Measurements from ENCODE around the gene VPS37B. TPM values are rescaled to one million over a fixed set of nuclear protein-coding genes. Genes with fewer than 3 reads are reported as not detected.
A peak's percentile ranks its signal among the peaks of the same experiment; 100 is the strongest.

Gene VPS37B
- total RNA-seq, 1 donor from 2014 or later: 13.8 TPM

DNA sequence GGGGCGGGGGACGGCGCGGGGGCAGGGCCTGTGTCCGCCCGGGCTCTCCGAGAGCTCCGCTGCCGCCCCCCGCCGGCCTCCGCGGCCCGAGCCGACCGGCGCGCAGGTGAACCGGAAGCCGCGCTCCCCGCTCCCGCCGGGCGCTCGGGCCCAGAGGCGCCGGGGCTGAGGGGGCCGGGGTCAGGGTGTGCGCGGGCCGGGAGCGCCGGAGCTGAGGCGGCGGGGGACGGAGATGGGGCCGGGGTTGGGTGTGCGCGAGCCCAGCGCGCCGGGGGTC is 60.2 kb downstream of the VPS37B start:
- H3K36me3 Mint-ChIP-seq (ENCODE audit: low read depth, unreplicated experiment): peaks cover 44% of the 10 kb centered on the region
- H3K27me3 Mint-ChIP-seq (ENCODE audit: unreplicated experiment): peaks cover 24% of the 10 kb centered on the region
- no peaks in the 10 kb centered on the region for H3K9me3 Mint-ChIP-seq (ENCODE audit: unreplicated experiment)
- DNase-seq (ENCODE audit: low spot score): no peak
- H3K4me1 Mint-ChIP-seq (ENCODE audit: unreplicated experiment): peaks cover 38% of the 10 kb centered on the region
- no peak overlapping the region for H3K27ac Mint-ChIP-seq (ENCODE audit: unreplicated experiment)
- TF ChIP-seq, protein P1, sequence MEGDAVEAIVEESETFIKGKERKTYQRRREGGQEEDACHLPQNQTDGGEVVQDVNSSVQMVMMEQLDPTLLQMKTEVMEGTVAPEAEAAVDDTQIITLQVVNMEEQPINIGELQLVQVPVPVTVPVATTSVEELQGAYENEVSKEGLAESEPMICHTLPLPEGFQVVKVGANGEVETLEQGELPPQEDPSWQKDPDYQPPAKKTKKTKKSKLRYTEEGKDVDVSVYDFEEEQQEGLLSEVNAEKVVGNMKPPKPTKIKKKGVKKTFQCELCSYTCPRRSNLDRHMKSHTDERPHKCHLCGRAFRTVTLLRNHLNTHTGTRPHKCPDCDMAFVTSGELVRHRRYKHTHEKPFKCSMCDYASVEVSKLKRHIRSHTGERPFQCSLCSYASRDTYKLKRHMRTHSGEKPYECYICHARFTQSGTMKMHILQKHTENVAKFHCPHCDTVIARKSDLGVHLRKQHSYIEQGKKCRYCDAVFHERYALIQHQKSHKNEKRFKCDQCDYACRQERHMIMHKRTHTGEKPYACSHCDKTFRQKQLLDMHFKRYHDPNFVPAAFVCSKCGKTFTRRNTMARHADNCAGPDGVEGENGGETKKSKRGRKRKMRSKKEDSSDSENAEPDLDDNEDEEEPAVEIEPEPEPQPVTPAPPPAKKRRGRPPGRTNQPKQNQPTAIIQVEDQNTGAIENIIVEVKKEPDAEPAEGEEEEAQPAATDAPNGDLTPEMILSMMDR (IDR thresholded peaks at IDR 0.05; ENCODE audit: unreplicated experiment): no peak
- H3K4me3 Mint-ChIP-seq (ENCODE audit: unreplicated experiment): peak overlapping the region; percentile 96

DNA sequence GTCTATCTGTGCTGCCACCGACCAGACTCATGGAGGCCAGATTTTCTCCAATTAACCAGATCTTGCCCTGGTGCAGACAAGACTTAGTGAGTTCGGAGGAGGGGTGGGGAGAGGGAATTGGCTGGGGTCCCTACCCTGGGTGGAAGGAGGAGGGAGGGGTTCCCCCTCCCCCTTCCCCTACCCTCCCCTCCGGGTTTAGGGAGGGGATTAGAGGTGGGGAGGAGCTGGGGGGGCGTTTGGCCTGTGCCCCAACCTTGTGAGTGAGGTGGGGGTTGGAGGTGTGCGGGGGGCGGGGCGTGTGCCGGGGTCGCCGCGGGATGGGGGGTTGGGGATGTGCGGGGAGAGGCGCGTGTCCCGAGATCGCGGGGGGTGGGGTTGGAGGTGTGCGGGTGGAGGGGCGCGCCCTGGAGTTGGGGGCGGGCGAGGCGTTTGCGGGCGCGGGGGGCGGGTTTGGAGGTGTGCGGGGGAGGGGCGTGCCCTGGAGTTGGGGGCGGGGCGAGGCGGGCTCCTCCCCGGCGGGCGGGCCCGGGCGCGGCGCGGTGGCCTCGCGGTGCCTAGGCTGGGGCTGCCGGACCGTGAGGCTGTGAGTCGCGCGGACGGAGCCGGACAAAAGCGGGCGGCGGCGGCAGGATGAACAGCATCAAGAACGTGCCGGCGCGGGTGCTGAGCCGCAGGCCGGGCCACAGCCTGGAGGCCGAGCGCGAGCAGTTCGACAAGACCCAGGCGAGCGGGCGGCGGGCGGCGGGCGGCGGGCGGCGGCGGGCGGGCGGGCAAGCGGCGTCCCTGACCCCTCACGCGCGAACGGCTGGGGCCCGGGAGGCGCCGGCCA is 60.8 kb downstream of the VPS37B start, which contains the start of gene HIP1R:
HIP1R (plus strand) TSS at position 537 of the 829 bp plus-strand sequence; CDS start at position 631, 94 bp downstream.
- H3K9me3 Mint-ChIP-seq (ENCODE audit: unreplicated experiment): no peaks in the 10 kb centered on the region
- TF ChIP-seq, protein P1 (IDR thresholded peaks at IDR 0.05; ENCODE audit: unreplicated experiment): no peak
- peak within 1 kb of the TSS; percentile 98 for H3K4me3 Mint-ChIP-seq (ENCODE audit: unreplicated experiment)
- H3K27me3 Mint-ChIP-seq (ENCODE audit: unreplicated experiment): peaks cover 24% of the 10 kb centered on the region
- H3K27ac Mint-ChIP-seq (ENCODE audit: unreplicated experiment): peak within 1 kb of the TSS; percentile 98
- peaks cover 35% of the 10 kb centered on the region for H3K4me1 Mint-ChIP-seq (ENCODE audit: unreplicated experiment)
- H3K36me3 Mint-ChIP-seq (ENCODE audit: low read depth, unreplicated experiment): peaks cover 44% of the 10 kb centered on the region
- peak; percentile 63 for DNase-seq (ENCODE audit: low spot score)

DNA sequence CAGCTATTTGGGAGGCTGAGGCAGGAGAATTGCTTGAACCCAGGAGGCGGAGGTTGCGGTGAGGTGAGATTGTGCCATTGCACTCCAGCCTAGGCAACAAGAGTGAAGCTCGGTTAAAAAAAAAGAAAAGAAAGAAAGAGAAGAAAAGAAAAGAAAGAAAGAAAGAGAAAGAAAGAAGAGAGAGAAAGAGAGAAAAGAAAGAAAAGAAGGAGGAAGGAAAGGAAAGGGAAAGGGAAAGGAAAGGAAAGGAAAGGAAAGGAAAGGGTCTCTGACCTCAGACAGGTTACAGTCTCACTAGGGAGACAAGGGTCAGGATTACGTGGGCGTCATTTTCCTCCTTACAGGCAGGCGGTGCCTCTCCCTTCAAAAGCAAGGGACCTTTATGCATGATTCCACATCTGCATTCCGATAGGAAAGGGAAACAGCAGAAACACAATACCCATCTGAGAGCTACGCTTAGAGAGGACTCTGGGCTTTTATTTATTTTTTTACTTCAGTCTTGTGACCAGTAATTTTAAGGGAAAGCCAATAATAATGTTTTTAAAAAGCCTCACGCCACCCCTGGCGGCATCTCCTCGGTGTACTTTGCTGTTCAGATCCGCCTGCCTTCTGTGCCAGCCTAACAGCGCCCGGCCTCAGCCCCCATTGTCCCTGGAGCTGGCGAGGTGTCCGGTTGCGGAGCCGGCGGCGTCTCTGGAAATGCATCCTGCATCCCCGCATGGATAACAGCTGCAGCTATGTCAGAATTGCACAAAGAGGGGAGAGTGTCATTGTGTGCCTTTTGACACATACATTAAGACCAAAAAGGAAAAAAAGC is 61.6 kb downstream of the VPS37B start:
- Mint-ChIP-seq H3K4me3 (ENCODE audit: unreplicated experiment) (peak overlapping the region; percentile 98), H3K36me3 (ENCODE audit: low read depth, unreplicated experiment) (peaks cover 36% of the 10 kb centered on the region), H3K4me1 (ENCODE audit: unreplicated experiment) (peaks cover 35% of the 10 kb centered on the region), H3K27ac (ENCODE audit: unreplicated experiment) (peak overlapping the region; percentile 98), H3K9me3 (ENCODE audit: unreplicated experiment) (no peaks in the 10 kb centered on the region), H3K27me3 (ENCODE audit: unreplicated experiment) (peaks cover 20% of the 10 kb centered on the region)
- TF ChIP-seq, protein P1 (IDR thresholded peaks at IDR 0.05; ENCODE audit: unreplicated experiment): no peak
- peak; percentile 80 for DNase-seq (ENCODE audit: low spot score)

DNA sequence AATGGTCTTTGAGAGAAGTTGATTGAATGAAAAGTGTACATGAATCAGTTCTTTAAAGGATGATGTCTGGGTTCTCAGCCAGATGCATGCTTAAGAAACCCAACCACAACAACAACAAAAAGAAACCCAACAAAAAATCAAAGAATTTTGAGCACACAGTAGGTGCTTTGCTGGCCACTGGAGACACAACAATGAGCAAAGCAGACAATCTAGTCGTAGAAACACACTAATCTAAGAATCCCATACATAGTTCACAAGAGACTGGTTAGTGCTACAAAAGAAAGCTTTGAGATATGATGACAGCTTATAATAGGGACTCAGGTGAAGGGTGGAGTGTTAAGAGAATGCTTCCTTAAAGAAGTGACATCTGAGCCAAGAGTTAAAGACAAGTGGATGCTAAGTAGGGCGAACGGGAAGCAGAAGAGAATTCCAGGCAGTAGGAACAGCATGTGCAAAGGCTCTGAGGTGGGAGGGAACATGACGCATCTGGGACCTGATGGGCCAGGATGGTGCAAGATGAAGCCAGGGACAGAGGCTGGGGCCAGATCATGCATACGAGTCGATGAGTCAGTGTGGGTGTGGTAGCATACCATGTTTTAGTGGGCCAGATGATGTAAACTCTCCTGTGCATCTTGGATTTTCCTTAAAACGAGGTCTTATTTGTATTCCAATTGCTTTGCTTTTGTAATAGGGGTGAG is 65.3 kb downstream of the VPS37B start:
- peaks cover 12% of the 10 kb centered on the region for H3K36me3 Mint-ChIP-seq (ENCODE audit: low read depth, unreplicated experiment)
- DNase-seq (ENCODE audit: low spot score): no peak
- H3K27ac Mint-ChIP-seq (ENCODE audit: unreplicated experiment): no peak overlapping the region
- no peak overlapping the region for H3K4me3 Mint-ChIP-seq (ENCODE audit: unreplicated experiment)
- H3K4me1 Mint-ChIP-seq (ENCODE audit: unreplicated experiment): peaks cover 10% of the 10 kb centered on the region
- H3K27me3 Mint-ChIP-seq (ENCODE audit: unreplicated experiment): peaks cover 11% of the 10 kb centered on the region
- TF ChIP-seq, protein P1 (IDR thresholded peaks at IDR 0.05; ENCODE audit: unreplicated experiment): no peak
- no peaks in the 10 kb centered on the region for H3K9me3 Mint-ChIP-seq (ENCODE audit: unreplicated experiment)
